HL-60 (cell line): ENCODE measurements around the gene EXOC6B.

Experiments used
- POLR2AphosphoS5 ChIP-seq: IDR thresholded peaks from 2 replicates; pipeline ENCODE4 v1.6.1; 2012; ENCODE audit warnings: low read depth
- TF ChIP-seq, protein P1 (sequence below): IDR thresholded peaks from one replicate; pipeline ENCODE4 v1.5.1; 2011; ENCODE audit warnings: low read length, control low read depth, inconsistent platforms; ENCODE audit not compliant: insufficient read depth
- TF ChIP-seq, protein P2 (sequence below): IDR thresholded peaks from 2 replicates; pipeline ENCODE4 v1.6.1; 2012; ENCODE audit warnings: low read depth; ENCODE audit not compliant: insufficient replicate concordance

DNA sequence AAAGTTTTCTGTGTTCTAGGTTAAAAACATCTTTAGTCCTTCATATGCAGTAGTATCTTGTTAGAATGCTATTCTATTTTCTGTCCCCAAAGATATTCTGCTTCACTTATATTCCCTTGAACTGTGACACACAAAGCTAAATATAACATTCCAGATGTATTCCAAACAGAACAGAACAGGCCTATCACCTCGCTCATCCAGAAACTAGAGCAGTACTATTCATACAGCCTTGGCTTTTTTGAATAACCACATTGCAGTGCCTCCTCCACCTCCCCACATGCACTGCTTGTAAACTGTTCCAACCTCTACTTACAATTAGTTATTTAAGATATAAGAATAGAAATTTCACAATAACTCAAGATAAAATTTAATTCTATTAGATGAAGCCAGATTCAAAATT is 196.8 kb downstream of the EXOC6B start:
- TF ChIP-seq, protein P1, sequence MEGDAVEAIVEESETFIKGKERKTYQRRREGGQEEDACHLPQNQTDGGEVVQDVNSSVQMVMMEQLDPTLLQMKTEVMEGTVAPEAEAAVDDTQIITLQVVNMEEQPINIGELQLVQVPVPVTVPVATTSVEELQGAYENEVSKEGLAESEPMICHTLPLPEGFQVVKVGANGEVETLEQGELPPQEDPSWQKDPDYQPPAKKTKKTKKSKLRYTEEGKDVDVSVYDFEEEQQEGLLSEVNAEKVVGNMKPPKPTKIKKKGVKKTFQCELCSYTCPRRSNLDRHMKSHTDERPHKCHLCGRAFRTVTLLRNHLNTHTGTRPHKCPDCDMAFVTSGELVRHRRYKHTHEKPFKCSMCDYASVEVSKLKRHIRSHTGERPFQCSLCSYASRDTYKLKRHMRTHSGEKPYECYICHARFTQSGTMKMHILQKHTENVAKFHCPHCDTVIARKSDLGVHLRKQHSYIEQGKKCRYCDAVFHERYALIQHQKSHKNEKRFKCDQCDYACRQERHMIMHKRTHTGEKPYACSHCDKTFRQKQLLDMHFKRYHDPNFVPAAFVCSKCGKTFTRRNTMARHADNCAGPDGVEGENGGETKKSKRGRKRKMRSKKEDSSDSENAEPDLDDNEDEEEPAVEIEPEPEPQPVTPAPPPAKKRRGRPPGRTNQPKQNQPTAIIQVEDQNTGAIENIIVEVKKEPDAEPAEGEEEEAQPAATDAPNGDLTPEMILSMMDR, result no peak
- TF ChIP-seq, protein P2, sequence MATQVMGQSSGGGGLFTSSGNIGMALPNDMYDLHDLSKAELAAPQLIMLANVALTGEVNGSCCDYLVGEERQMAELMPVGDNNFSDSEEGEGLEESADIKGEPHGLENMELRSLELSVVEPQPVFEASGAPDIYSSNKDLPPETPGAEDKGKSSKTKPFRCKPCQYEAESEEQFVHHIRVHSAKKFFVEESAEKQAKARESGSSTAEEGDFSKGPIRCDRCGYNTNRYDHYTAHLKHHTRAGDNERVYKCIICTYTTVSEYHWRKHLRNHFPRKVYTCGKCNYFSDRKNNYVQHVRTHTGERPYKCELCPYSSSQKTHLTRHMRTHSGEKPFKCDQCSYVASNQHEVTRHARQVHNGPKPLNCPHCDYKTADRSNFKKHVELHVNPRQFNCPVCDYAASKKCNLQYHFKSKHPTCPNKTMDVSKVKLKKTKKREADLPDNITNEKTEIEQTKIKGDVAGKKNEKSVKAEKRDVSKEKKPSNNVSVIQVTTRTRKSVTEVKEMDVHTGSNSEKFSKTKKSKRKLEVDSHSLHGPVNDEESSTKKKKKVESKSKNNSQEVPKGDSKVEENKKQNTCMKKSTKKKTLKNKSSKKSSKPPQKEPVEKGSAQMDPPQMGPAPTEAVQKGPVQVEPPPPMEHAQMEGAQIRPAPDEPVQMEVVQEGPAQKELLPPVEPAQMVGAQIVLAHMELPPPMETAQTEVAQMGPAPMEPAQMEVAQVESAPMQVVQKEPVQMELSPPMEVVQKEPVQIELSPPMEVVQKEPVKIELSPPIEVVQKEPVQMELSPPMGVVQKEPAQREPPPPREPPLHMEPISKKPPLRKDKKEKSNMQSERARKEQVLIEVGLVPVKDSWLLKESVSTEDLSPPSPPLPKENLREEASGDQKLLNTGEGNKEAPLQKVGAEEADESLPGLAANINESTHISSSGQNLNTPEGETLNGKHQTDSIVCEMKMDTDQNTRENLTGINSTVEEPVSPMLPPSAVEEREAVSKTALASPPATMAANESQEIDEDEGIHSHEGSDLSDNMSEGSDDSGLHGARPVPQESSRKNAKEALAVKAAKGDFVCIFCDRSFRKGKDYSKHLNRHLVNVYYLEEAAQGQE, result no peak
- no peak for TF ChIP-seq POLR2AphosphoS5
